Smooth muscle cell (in vitro differentiated cells): Measurements from ENCODE around the gene TBC1D16. TPM values are rescaled to one million over a fixed set of nuclear protein-coding genes. Genes with fewer than 3 reads are reported as not detected.

ENCODE experiments used
- DNase-seq: peaks from one replicate; lab custom pipeline; 2025; ENCODE audit not compliant: unreplicated experiment; lab: John Stamatoyannopoulos, UW
- H2AFZ ChIP-seq: fragments of 200-600 bp; sonication (generic); 2 replicates; pipeline ENCODE4 v1.6.0; 2016; ENCODE audit warnings: antibody characterized with exemption, low read depth, mild to moderate bottlenecking
- H3F3A ChIP-seq: fragments of 200-600 bp; sonication (generic); 2 replicates; pipeline ENCODE4 v1.6.0; 2017; ENCODE audit warnings: antibody characterized with exemption, low read depth
- H3K27ac ChIP-seq: fragments of 200-600 bp; sonication (generic); 2 replicates; pipeline ENCODE4 v1.5.1; 2016; ENCODE audit warnings: low read depth, mild to moderate bottlenecking
- H3K27me3 ChIP-seq: fragments of 200-600 bp; sonication (generic); 2 replicates; pipeline ENCODE4 v1.6.1; 2016; ENCODE audit warnings: low read depth, mild to moderate bottlenecking
- H3K36me3 ChIP-seq: fragments of 200-600 bp; sonication (generic); 2 replicates; pipeline ENCODE4 v1.5.1; 2016; ENCODE audit warnings: low read depth
- H3K4me1 ChIP-seq: fragments of 200-600 bp; sonication (generic); 2 replicates; pipeline ENCODE4 v1.5.1; 2016; ENCODE audit warnings: low read depth
- H3K4me2 ChIP-seq: fragments of 200-600 bp; sonication (generic); 2 replicates; pipeline ENCODE4 v1.6.0; 2016; ENCODE audit warnings: mild to moderate bottlenecking
- H3K4me3 ChIP-seq: fragments of 200-600 bp; sonication (generic); 2 replicates; pipeline ENCODE4 v1.5.1; 2016; ENCODE audit warnings: mild to moderate bottlenecking
- H3K79me2 ChIP-seq: fragments of 200-600 bp; sonication (generic); 2 replicates; pipeline ENCODE4 v1.6.0; 2016; ENCODE audit warnings: low read depth, mild to moderate bottlenecking
- H3K9ac ChIP-seq: fragments of 200-600 bp; sonication (generic); 2 replicates; pipeline ENCODE4 v1.6.0; 2016; ENCODE audit warnings: low read depth
- H3K9me3 ChIP-seq: fragments of 200-600 bp; sonication (generic); replicated peaks from 2 replicates; pipeline ENCODE4 v1.5.1; 2016; ENCODE audit warnings: low read depth
- H4K20me1 ChIP-seq: fragments of 200-600 bp; sonication (generic); 2 replicates; pipeline ENCODE4 v1.6.0; 2016; ENCODE audit warnings: low read depth
- WGBS: methylation state at CpG from one replicate; pipeline ENCODE4 v1.1.7; 2016; ENCODE audit warnings: low lambda C conversion rate; 5-methylcytosine and 5-hydroxymethylcytosine counted together
- polyA plus RNA-seq: library from polyadenylated mRNA; unstranded; fragments of >200 nt; fragmentation: Nextera tagmentation; extraction: Ambion mirVana; gene quantifications from 2 replicates; pipeline ENCODE4 v1.2.1, GENCODE V29; 2016
- total RNA-seq: library from RNA; depleted of rRNA; stranded (reverse); fragments of >200 nt; gene quantifications from 2 replicates; pipeline ENCODE4 v1.2.3, GENCODE V29; 2014
- TF ChIP-seq, protein P1 (sequence below): fragments of 200-600 bp; sonication (generic); IDR thresholded peaks from 2 replicates; pipeline ENCODE4 v1.5.1; 2017; ENCODE audit warnings: borderline replicate concordance, mild to moderate bottlenecking, antibody characterized with exemption; ENCODE audit not compliant: insufficient read depth, poor library complexity, severe bottlenecking

Gene TBC1D16
- total and polyA plus RNA-seq, 2 experiments from 2014 or later: 17.4 to 24.6 TPM

DNA sequence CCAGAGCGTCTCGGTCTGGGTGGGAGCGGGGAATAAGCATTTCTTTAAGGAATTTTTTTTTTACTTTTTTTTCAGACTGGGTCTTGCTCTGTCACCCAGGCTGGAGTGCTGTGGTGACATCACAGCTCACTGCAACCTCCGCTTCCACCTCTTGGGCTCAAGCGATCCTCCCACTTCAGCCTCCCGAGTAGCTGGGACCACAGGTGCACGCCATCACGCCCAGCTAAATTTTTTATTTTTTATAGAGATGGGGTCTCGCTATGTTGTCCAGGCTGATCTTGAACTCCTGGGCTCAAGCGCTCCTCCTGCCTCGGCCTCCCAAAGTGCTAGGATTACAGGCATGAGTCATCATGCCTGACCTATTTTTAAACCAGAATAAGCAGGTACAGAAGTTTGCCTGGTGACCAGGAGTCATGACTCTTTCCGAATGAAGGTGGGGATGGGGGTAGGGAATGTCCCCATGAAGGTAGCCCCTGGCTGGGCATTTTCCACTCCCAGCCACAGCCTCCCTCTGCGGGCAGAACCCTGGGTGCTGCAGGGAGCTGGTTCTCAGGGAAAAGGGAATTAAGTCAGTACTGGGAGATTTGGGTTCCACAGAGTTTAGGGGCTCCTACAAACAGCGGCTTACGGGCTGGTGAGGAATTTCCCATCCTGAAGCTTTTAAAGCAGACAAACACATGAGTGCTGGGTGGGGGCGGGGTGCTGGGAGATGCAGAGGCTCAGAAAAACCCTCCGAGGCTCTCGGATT is 48.3 kb downstream of the TBC1D16 start:
- no peaks in the 10 kb centered on the region for H3K27me3 ChIP-seq
- peaks cover 19% of the 10 kb centered on the region for H3F3A ChIP-seq
- TF ChIP-seq, protein P1, sequence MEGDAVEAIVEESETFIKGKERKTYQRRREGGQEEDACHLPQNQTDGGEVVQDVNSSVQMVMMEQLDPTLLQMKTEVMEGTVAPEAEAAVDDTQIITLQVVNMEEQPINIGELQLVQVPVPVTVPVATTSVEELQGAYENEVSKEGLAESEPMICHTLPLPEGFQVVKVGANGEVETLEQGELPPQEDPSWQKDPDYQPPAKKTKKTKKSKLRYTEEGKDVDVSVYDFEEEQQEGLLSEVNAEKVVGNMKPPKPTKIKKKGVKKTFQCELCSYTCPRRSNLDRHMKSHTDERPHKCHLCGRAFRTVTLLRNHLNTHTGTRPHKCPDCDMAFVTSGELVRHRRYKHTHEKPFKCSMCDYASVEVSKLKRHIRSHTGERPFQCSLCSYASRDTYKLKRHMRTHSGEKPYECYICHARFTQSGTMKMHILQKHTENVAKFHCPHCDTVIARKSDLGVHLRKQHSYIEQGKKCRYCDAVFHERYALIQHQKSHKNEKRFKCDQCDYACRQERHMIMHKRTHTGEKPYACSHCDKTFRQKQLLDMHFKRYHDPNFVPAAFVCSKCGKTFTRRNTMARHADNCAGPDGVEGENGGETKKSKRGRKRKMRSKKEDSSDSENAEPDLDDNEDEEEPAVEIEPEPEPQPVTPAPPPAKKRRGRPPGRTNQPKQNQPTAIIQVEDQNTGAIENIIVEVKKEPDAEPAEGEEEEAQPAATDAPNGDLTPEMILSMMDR: no peak
- no peaks in the 10 kb centered on the region for H3K36me3 ChIP-seq
- peaks cover 41% of the 10 kb centered on the region for H3K79me2 ChIP-seq
- peaks cover 79% of the 10 kb centered on the region for H4K20me1 ChIP-seq
- peak overlapping the region; percentile 15 for H3K4me3 ChIP-seq
- no peak overlapping the region for H2AFZ ChIP-seq
- 74% methylated on average over 18 of the region's 18 CpGs for WGBS
- peaks cover 23% of the 10 kb centered on the region for H3K4me1 ChIP-seq
- no peak for DNase-seq
- peak overlapping the region; percentile 66 for H3K4me2 ChIP-seq
- peak overlapping the region; percentile 73 for H3K27ac ChIP-seq
- peak overlapping the region; percentile 10 for H3K9ac ChIP-seq
- no peaks in the 10 kb centered on the region for H3K9me3 ChIP-seq

DNA sequence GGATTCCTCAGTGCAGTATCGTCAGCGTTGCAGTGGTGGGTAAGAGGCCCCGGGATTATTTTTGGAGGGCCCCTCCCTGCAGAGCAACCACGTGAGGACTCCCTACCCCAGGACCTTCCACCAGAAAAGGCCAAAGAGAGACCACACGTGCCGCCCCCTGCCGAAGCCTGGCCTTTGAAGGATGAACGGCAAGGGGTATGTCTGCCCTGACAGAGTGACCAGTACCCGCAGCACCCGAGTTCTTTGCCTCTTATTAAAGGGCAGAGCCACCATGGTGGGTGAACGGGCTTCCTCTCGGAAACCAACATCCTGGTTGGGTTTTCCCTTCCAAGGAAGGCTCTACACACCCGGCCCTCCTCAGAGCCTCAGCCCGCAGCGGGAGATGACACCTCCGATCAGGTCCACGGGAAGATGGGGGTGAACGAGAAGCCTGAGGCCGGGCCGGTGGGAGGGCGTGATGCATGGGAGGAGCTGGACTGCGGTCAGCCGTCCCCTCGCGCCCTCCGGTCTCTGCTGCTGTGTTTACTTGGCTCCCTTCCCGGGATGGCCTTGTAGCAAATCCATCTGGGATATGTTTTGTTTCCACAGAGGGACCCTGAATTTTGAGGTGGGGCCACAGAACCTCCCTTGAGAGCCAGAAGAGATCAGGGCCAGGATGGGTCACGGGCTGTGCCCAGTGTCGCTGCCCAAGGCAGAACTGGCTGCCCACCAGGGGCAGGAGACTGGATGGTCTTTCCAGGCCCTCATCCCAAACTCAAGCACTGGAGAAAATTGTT is 49.1 kb downstream of the TBC1D16 start:
- 94% methylated on average over 29 of the region's 29 CpGs for WGBS
- Histone ChIP-seq H3K4me3 (no peak overlapping the region), H4K20me1 (peaks cover 85% of the 10 kb centered on the region), H2AFZ (no peak overlapping the region), H3K27ac (peak overlapping the region; percentile 73), H3F3A (peaks cover 19% of the 10 kb centered on the region), H3K36me3 (no peaks in the 10 kb centered on the region), H3K9ac (no peak overlapping the region), H3K9me3 (no peaks in the 10 kb centered on the region), H3K4me1 (peaks cover 19% of the 10 kb centered on the region), H3K4me2 (peak overlapping the region; percentile 66), H3K79me2 (peaks cover 43% of the 10 kb centered on the region), H3K27me3 (no peaks in the 10 kb centered on the region)
- DNase-seq: no peak
- TF ChIP-seq, protein P1: no peak

DNA sequence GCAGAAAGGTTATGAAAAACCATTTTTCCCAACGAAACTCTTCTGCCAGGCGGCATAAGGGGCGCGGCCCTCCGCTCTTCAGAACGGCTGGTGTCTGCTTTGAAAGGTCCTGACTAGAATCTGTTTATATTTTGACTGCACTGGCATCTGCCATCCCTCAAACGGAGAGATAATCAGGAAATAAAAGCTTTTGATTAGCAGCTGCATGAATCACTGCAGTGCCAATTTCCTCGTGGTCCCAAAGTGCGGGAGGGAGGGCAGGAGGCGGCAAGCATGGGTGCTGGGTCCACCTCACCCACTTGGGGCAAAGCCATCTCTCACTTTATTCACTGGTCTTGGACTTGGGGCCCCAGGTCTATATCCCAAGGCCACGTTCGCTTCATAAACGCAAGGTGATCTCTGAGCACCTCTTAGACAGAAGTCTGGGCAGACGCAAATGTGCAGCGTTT is 49.7 kb downstream of the TBC1D16 start:
- 75% methylated on average over 15 of the region's 15 CpGs for WGBS

More for the DNA sequence above, 49.7 kb downstream of the TBC1D16 start:
- Histone ChIP-seq H3F3A (peaks cover 19% of the 10 kb centered on the region), H3K27ac (no peak overlapping the region), H3K4me2 (no peak overlapping the region), H3K27me3 (no peaks in the 10 kb centered on the region), H4K20me1 (peaks cover 87% of the 10 kb centered on the region), H3K9me3 (no peaks in the 10 kb centered on the region), H3K79me2 (peaks cover 44% of the 10 kb centered on the region), H3K36me3 (no peaks in the 10 kb centered on the region), H2AFZ (no peak overlapping the region), H3K4me1 (peaks cover 21% of the 10 kb centered on the region), H3K4me3 (no peak overlapping the region), H3K9ac (no peak overlapping the region)
- DNase-seq: no peak
- TF ChIP-seq, protein P1: no peak
